ENCODE data around the gene WASHC4. TPM values are rescaled to one million over a fixed set of nuclear protein-coding genes. Genes with fewer than 3 reads are reported as not detected.

Gene WASHC4
- polyA plus RNA-seq, 1 of the 3 experiments (the other 2 are of a cell fraction) = 11.2 TPM

GRCh38 chr12:105072888-105073488 lies 34.5 kb upstream of the WASHC4 start:
- POLR2A ChIA-PET = no interaction called here
- Histone ChIP-seq H3K4me1 (ENCODE audit: control insufficient read depth in 1 of 2, insufficient read depth in 2 of 2, low read depth in 1 of 2, low read length in 1 of 2) (no peaks in the 10 kb centered on the region), H3K27me3 (ENCODE audit: insufficient read depth) (no peaks in the 10 kb centered on the region), H3K36me3 (replicated peaks in 1 of 2; ENCODE audit: control insufficient read depth in 1 of 2, insufficient read depth in 2 of 2, low read length in 1 of 2) (no peaks in the 10 kb centered on the region), H3K9ac (no peak overlapping the region), H3K79me2 (ENCODE audit: insufficient read depth) (no peaks in the 10 kb centered on the region), H3F3A (replicated peaks; ENCODE audit: insufficient read depth) (no peaks in the 10 kb centered on the region), H3K27ac (ENCODE audit: low read depth in 2 of 2, low read length in 1 of 2) (no peak overlapping the region), H4K20me1 (ENCODE audit: insufficient read depth) (no peaks in the 10 kb centered on the region), H2AFZ (ENCODE audit: low read depth) (no peak overlapping the region), H3K4me2 (no peak overlapping the region), H3K9me2 (no peaks in the 10 kb centered on the region), H3K9me3 (no peaks in the 10 kb centered on the region), H3K4me3 (ENCODE audit: low read depth in 2 of 2, low read length in 1 of 2) (no peak overlapping the region)
- WGBS (ENCODE audit: low lambda C conversion rate) = 93% methylated on average over 6 of the region's 6 CpGs
- no peak for TF ChIP-seq CHD2 (IDR thresholded peaks at IDR 0.05; ENCODE audit: low read length, partially characterized antibody)
- no peak for TF ChIP-seq RCOR1 (IDR thresholded peaks at IDR 0.05; ENCODE audit: low read length)
- no peak for TF ChIP-seq TEAD4 (IDR thresholded peaks at IDR 0.05; ENCODE audit: borderline replicate concordance, insufficient read depth)
- TF ChIP-seq, protein P1, sequence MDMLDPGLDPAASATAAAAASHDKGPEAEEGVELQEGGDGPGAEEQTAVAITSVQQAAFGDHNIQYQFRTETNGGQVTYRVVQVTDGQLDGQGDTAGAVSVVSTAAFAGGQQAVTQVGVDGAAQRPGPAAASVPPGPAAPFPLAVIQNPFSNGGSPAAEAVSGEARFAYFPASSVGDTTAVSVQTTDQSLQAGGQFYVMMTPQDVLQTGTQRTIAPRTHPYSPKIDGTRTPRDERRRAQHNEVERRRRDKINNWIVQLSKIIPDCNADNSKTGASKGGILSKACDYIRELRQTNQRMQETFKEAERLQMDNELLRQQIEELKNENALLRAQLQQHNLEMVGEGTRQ (IDR thresholded peaks at IDR 0.05; ENCODE audit: borderline replicate concordance, low read depth, low read length) = no peak
- no peak for TF ChIP-seq NRF1 (IDR thresholded peaks at IDR 0.05; ENCODE audit: low read depth, low read length)
- TF ChIP-seq FOXM1 (IDR thresholded peaks at IDR 0.05; ENCODE audit: low read depth) = no peak
- TF ChIP-seq FOXJ3 (CRISPR knock-in tag; IDR thresholded peaks at IDR 0.05) = no peak
- no peak for DNase-seq
- CTCF ChIA-PET = interaction anchor here (1.5 to 1.6 kb wide), 2 partner anchors 10 to 21 kb away, joined by 4 read pairs; no protein-coding TSS in a partner anchor

GRCh38 chr12:105076098-105076497 lies 31.4 kb upstream of the WASHC4 start:
- POLR2A ChIA-PET = no interaction called here
- no peaks in the 10 kb centered on the region for H3K4me1 ChIP-seq (ENCODE audit: control insufficient read depth in 1 of 2, insufficient read depth in 2 of 2, low read depth in 1 of 2, low read length in 1 of 2)
- H3K36me3 ChIP-seq (replicated peaks in 1 of 2; ENCODE audit: control insufficient read depth in 1 of 2, insufficient read depth in 2 of 2, low read length in 1 of 2) = no peaks in the 10 kb centered on the region
- H3K9me2 ChIP-seq = no peaks in the 10 kb centered on the region
- no peak overlapping the region for H3K9ac ChIP-seq
- no peak overlapping the region for H3K4me2 ChIP-seq
- DNase-seq = no peak
- H3K9me3 ChIP-seq = no peaks in the 10 kb centered on the region
- no peak overlapping the region for H3K27ac ChIP-seq (ENCODE audit: low read depth in 2 of 2, low read length in 1 of 2)
- no peak overlapping the region for H2AFZ ChIP-seq (ENCODE audit: low read depth)
- no peaks in the 10 kb centered on the region for H3F3A ChIP-seq (replicated peaks; ENCODE audit: insufficient read depth)
- CTCF ChIA-PET = interaction anchor here (1.1 to 2.1 kb wide), 2 partner anchors 15 to 23 kb away, joined by 4 to 6 read pairs; no protein-coding TSS in a partner anchor
- H4K20me1 ChIP-seq (ENCODE audit: insufficient read depth) = no peaks in the 10 kb centered on the region
- H3K27me3 ChIP-seq (ENCODE audit: insufficient read depth) = no peaks in the 10 kb centered on the region
- H3K4me3 ChIP-seq (ENCODE audit: low read depth in 2 of 2, low read length in 1 of 2) = no peak overlapping the region
- no peaks in the 10 kb centered on the region for H3K79me2 ChIP-seq (ENCODE audit: insufficient read depth)
- TF ChIP-seq RCOR1 (IDR thresholded peaks at IDR 0.05; ENCODE audit: low read length) (no peak), TCF12 (IDR thresholded peaks at IDR 0.05) (no peak), JUND (IDR thresholded peaks at IDR 0.05) (no peak), MEF2A (IDR thresholded peaks at IDR 0.05; ENCODE audit: borderline replicate concordance, low read depth) (no peak), CTCF (IDR thresholded peaks at IDR 0.05) (no peak), TEAD4 (IDR thresholded peaks at IDR 0.05; ENCODE audit: borderline replicate concordance, insufficient read depth) (no peak), FOSL2 (IDR thresholded peaks at IDR 0.05; ENCODE audit: borderline replicate concordance, low read depth) (no peak), EZH2phosphoT487 (IDR thresholded peaks at IDR 0.05; ENCODE audit: borderline replicate concordance, low read depth) (no peak)
- 80% methylated on average over 1 of the region's 1 CpG for WGBS (ENCODE audit: low lambda C conversion rate)

Data from SK-N-SH (cell line).